GM03348 (cell line): ENCODE data around the gene CMTM5.

ENCODE experiments used
- DNase-seq: peaks from one replicate; pipeline ENCODE4 v3.0.0; 2012; ENCODE audit warnings: low spot score

The CMTM5 gene

DNA sequence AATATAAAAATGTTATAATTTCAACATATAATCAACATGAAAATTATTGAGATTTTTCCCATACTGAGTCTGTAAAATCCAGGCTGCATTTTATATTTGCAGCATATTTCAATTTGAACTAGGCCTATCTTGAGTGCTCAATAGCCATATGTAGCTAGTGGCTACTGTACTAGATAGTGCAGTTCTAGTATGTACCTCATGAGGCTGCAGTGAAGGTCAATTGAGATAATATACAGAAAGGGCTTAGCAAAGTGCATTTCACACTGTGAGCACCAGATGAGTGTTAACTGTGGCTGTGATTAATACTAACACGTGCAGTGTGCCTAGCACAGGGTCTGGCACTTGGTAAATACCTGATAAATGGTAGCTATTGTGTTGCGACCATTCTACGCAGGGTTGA, 18.8 kb upstream of the CMTM5 start:
- DNase-seq, result no peak

DNA sequence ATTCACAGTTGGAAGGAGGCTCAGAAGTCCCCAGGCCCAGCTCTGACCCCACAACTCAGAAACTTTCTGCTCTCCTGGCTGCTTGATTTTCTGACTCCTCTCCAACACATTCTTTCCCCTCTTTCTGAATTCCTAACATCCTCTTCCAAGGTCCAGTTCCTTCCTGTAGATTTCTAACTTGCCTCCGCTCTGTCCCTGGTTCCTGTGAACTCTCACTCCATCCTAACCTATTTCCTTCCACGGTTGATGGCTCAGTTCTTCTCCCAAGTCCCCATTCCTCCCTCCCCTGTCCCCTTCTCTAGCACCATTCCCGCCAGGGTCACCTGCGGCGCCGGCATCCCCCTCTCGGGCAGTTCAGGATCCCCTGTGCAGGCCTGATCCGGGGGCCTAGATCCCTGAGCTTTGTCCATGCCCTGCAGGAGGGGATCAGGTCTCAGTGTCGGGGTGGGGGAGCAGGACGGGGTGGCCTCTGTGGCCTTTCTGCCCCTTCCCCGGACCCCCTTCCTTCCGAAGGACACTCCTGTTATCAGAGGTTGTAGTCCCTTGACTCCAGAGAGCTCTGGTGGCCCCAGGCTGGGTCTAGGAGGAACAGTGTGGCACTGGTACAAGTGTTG, 18.2 kb upstream of the CMTM5 start:
- no peak for DNase-seq

DNA sequence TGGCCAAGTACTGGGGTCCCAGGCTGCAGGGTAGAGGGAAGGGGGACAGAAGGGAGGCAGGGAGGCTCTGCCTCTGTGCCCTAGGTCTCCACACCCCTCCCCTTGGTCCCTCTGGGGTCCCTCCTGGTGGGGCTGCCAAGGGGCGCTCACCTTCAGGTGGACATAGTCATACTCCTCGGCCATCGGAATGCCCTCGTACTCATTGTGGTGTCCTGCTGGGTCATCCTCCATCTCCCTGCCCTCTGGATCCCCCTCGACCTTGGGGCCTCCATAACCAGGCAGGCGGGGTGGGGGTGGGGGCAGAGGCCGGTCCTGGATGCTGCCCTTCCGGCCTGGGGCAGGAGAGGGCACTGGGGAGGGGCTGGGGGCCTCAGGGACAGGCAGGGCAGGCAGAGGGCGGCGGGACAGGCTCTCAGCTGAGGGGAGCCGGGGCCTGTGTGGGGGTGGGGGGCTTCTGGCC, 17.6 kb upstream of the CMTM5 start:
- no peak for DNase-seq

DNA sequence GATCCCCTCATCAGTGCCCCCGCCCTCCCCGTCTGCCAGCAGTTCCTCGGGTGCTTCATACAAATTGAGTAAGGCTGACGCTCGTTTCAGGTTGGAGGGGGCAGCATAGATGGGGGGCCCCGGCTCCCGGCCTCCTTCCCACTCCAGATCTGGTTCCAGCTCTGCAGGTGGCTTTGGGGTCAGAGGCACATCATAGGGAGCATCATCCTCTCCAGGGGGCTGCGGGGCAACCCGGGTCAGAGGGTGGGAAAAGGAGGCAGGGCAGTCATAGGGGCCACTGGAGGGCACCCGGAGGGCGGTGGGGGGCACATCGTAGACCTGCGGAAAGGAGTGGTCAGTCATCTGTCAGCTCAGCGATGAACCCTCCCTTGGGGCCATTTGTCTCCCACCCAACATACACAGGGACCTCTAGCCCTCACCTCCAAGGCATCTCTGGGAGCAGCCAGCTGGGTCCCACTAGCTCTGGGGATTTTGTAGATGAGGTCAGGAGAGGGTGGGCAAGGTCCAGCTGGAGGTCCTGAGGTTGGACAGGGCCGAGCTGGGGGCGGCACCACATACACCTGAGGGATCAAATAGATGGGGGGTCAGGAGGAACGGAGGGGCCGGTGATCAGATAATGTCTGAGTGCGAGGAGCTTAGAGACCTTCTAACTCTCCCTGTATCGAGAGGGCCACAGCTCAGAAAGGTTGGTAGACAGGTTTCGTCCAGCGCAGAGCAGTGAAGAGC, 17.0 kb upstream of the CMTM5 start:
- no peak for DNase-seq

DNA sequence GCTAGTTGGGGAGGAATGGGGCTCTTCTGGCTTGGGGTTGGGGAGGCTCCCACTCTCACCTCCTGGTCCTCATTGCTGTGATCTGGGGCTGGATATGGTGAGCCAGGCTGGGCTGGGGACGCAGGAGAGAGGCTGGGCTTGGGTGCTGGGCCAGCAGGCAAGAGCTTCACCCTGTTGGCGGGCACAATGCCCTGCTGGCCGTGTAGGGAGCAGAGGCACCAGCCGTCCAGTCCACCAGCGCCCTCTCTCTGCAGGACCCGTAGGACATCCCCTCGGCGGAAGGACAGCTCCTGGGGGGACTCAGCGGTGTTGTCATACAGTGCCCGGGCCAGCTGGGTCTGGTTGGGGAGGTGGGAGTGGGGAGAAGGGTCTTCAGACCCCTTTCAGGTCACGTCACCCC, 16.4 kb upstream of the CMTM5 start:
- DNase-seq, result no peak

DNA sequence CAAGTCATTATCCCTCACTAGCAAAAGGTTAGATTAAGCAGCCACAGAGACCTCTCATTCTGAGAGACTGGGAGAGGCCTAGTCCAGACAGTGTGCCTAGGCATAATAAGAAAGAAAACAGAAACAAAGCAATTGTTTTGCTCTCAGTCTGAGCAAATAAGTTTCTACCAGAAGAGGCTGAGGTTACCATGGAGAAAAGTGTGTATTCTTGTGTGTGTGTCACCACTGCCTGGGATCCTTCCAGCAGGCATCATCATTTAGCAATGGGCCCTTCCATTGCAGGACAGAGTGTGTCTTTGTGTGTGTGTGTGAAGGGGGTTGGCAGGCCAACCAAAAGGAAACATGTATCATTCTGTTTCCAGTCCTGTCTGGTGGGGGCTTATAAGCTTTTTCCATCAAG, 15.5 kb upstream of the CMTM5 start:
- no peak for DNase-seq

DNA sequence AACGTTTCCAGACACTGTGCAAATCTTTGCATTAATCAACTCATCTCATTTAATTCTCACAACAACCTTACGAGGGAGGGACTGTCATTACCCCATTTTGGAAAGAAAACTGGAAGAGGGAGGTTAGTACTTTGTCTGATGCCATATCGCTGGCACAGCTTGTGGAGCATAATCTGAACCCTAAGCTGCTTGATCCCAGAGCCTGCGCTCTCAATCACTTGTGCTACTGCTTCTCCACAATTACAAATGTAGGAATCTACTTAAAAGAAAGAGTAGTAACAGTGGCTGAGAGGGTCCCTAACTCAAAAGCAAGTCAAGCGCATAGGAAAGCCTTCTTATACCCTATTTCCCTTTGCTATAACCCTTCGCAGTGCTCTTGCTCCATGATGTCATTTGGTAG, 15.1 kb upstream of the CMTM5 start:
- DNase-seq, result no peak

DNA sequence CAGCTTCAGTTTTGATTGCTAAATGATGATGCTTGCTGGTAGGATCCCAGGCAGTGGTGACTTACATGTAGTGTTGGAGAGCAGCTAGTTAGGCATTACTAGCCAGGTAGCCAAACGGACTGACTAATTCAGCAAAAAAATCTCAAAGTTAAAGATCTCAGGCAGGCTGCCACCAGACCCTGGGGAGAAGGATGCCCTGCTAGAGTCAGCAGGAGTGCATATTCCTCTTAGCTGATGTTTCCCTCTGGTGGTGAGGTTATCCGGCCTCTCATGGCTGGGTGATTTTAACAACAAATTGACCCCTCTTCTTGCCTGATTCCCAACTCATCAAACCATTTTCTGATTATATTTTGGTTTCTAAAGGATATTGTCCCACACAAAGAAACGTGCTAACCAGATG, 14.6 kb upstream of the CMTM5 start:
- no peak for DNase-seq

DNA sequence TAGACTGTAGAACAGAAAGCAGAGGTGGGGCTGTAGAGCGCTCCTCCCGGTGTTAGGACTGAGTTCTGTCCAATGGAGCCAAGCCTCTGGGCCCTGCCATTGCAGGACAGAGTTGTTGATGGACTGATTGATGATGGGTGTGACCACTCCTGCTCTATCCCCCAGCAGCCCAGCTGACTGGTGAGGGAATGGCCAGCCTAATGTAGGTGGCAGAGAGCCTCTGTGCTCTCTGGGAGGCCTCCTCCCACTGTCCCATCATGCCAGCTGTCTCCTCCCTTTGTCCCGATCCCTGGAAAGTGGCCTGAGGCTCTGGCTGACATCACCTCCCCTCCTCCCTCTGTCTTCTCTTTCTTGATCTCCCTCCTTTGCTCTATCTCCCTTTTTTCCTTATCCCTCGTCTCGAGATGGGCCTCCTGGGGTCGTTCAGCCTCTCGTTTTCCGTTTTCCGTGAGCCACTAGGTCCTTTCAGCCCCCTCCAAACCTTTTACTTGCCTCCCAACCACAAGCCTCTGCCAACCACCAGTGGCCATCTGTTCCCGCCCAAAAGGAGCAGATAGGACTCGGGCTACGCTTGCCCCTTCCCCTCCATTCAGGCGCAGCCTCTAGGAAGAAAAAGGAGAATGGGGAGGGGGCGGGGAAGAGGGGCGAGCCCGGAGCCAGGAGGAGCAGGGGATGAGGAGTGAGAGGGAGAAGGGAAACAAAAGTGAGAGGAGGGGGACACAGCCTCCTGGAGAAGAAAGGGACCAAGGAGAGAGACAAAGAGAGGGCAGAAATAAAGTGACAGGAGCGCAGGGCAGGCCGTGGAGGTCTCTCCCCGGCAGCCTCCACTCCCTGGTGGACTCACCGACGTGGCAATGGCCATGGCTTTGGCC, 12.4 kb upstream of the CMTM5 start:
- DNase-seq, result peak; percentile 43

DNA sequence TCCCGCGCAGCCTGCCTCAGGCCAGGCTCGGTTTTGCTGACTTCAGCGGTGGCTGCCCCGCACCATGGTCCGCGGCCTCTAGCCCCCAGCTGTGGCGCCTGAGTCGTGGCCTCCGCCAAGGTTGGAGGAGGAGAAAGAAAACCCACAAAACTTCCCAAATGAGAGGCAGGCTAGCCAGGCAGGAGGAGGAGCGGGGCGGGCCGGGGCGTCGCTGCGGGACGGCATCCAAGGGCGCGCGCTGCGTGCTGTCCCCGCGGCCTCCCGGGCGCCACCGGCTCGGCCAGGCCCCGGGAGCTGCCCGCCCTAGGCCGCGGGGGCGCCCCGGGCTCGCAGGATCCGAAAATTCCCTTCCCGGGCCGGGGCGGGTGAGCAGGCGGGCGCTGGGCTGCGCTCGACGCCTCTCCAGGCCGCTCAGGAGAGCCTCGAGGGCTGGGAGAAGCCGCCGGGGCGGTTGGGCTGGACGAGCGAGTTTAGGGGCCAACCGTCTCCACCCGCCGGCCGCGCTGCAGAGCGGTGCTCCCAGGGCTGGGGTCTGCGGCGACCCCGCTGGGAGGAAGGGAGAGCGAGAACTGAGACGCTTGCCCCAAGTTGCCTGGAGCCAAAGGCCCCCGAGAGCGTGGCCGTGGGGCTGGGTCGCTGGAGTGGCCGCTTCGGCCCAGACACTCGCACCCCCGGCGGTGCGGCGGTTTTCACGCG, 11.7 kb upstream of the CMTM5 start, which contains the start of gene EFS:
TSS of gene EFS (minus strand) at position 137 of the 696 bp plus-strand sequence. CDS start 147 bp downstream, outside the sequence.
- peak; percentile 69 for DNase-seq

DNA sequence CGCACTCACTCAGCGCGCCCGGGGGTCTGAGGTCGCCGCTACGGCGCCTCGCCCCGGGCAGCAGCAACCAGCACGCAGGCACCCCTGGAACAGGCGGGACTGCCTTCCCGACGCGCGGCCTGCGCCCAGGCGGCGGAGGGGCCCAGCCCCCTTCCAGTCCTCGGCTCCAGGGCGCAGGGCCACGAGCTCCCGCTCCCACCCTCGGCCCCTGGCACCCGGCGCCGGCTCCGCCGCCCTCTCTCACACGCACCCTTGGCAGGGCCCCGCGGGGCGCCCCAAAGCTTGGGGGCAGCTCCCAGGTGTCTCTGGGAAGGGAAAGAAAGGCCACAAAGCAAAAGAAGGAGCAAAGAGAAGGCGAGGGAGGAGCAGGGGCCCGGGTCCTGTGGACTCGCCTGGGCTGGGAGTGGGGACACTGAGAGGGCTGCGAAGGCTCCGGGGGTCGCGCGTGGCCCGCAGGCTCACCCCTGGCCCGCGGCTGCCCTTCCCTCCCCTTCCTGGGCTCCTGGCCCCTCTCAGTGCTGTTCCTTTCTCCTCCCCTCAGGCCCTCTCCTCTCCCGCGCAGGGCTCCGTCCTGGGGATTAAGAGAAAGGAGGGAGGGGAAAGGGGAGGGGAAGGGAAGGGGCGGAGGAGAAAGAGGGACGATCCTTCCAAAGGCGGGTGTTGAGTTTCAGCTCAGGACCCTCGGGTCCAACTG, 11.0 kb upstream of the CMTM5 start:
- DNase-seq, result peak; percentile 50

DNA sequence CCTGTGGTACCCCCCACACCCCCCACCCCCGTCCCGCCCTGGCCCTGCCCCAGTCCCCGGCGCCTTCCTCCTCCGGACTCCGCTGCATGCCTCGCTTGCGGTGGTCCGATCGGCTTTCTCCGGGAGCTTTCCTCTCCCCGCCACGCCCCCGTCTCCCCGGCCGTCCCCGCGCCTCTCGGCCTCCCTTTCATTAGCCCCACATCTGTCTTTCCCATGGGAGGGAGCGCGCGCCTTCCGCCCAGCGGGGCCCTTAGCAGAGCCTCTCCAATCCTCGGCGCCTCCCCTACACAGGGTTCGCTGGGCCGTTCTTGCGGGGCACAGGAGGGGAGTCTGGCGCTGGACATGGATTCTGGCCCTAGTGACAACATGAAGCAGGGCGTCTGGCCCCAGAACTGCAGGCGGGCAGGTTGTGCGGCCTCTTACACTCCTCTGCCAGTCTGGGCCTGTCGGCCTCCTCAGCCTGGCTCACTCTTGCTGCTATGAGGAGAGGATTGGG, 10.4 kb upstream of the CMTM5 start:
- DNase-seq, result peak; percentile 79

DNA sequence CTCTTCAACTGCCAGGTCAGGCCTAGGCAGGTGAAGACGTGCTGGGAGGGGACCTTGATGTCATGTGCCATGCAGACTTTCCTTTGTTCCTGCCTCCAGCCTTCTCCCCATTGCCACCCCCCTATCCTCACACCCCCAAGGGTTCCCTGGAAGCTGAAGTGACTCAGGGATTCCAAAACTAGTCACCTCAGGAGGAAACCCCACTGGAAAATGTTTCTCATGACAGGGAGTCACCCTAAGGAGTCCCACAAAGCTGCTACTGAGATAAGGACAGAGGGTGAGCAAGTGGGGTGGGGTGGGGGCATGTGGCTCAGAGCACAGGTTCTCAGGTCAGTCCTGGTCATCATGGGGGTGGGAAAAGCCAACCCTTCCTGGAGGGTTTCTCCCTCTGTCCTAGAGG, 6.6 kb upstream of the CMTM5 start:
- DNase-seq, result no peak

DNA sequence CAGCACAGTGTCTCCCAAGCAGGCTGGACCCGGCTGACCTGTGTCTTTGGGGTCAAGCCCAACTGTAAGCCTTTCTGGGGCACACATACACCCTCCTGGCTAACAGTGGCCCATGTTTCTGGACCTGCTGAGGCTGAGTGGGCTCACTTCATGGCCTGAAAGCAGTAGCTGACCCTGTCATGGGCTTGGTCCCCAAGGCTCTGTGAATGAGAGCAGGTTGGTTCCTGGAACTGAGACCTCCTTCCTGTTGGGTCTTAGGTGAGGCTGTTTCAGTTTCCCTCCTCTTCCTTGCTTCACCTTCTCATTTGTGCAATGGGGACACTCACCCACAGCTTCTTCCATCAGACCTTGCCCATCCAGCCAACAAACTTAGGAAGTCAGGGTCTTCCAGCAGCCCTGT, 5.0 kb upstream of the CMTM5 start:
- no peak for DNase-seq

DNA sequence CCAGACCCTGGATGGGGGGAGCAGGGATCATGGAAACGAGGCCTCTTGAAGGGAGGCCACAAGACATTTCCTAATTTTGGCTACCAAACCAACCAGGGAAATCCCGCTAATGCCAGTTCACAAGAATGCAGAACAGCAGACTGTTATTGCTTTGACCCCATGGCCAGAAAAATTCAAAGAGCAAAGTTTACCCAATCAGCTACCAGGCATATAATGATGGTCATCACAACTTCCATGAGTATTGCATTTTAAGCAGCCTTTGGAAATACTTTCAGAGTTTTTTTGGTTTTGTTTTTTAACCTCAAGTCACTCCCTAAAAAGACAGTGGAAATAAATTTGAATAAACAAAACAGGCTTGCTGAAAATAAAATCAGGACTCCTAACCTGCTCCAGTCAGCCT, 4.3 kb upstream of the CMTM5 start, which contains the start of gene IL25:
TSS of gene IL25 (plus strand) at position 301 of the 400 bp plus-strand sequence.
- DNase-seq, result no peak

DNA sequence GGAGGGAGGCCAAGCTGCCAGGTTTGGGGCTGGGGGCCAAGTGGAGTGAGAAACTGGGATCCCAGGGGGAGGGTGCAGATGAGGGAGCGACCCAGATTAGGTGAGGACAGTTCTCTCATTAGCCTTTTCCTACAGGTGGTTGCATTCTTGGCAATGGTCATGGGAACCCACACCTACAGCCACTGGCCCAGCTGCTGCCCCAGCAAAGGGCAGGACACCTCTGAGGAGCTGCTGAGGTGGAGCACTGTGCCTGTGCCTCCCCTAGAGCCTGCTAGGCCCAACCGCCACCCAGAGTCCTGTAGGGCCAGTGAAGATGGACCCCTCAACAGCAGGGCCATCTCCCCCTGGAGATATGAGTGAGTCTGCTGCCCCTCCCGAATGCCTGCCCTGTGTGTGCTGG, 3.8 kb upstream of the CMTM5 start:
- DNase-seq, result no peak

DNA sequence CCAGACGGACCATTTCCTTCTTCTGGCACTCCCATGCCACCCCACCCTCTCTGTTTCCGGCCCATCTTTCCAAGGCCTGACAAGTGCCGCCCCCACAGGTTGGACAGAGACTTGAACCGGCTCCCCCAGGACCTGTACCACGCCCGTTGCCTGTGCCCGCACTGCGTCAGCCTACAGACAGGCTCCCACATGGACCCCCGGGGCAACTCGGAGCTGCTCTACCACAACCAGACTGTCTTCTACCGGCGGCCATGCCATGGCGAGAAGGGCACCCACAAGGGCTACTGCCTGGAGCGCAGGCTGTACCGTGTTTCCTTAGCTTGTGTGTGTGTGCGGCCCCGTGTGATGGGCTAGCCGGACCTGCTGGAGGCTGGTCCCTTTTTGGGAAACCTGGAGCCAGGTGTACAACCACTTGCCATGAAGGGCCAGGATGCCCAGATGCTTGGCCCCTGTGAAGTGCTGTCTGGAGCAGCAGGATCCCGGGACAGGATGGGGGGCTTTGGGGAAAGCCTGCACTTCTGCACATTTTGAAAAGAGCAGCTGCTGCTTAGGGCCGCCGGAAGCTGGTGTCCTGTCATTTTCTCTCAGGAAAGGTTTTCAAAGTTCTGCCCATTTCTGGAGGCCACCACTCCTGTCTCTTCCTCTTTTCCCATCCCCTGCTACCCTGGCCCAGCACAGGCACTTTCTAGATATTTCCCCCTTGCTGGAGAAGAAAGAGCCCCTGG, 1.2 kb upstream of the CMTM5 start:
- no peak for DNase-seq

DNA sequence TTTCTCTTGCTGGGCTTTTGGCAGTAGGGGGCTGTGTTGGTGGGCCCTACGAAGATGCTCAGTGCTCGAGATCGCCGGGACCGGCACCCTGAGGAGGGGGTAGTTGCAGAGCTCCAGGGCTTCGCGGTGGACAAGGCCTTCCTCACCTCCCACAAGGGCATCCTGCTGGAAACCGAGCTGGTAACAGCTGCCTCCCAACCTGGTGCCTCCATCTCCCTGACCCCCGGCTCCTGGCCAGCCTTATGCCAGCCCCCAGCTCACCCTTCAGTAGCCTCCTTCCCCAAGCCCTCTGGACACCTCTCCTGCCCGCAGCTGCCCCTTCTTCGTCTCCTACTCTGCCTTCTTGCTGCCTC, 328 bp downstream of the CMTM5 start:
- no peak for DNase-seq

DNA sequence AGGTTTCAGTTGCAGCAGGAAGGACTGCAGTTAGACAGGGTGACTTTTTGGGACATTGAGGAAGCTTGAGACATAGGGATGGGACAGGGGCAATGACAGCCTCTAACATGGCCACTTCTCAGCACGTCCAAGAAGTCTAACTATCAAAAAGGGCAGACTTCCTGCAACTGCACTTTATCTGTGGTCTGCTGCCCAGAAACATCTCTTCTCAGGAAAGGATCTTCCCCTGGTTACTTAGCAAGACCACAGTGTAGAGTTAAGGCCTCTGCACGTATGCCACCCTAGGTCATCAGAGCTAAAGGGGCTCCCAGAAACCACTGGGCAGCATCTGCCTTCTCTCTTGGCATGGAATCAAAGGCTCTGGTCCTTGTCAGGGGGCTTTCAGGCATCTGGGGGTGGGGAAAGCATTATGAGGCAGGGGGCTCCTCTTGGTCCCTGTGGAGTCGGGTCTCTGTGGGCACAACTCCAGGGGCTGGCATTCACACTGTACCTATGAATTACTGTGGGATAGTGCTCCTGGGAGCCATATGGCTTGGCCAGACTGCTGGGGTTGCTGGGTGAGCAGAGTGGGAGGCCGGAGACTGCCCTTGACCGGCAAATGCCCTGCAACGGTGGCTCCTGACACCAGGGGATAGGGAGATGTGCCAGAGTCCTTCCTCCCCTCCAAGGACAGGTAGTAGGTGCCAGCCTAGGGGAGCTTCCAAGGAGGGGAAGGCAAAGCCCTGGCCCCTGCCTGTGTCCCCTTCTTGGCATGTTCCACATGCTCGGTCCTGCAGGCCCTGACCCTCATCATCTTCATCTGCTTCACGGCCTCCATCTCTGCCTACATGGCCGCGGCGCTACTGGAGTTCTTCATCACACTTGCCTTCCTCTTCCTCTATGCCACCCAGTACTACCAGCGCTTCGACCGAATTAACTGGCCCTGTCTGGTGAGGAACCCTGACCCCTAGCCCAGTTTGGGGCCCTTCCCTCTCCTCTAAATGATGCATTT, 1.0 kb downstream of the CMTM5 start:
- no peak for DNase-seq
